ENCODE results near the gene BCHE.

Gene BCHE

GRCh38 chr3:165754219-165755007, 82.8 kb downstream of the BCHE start:
- in situ Hi-C loops (cut with MboI; ENCODE audit: low sequenced_read_pairs) = no loop called here

- in situ Hi-C loops (cut with MboI; ENCODE audit: low sequenced_read_pairs) = no loop called here
Observed at GRCh38 chr3:165753560-165753959, 83.7 kb downstream of the BCHE start.

DNA sequence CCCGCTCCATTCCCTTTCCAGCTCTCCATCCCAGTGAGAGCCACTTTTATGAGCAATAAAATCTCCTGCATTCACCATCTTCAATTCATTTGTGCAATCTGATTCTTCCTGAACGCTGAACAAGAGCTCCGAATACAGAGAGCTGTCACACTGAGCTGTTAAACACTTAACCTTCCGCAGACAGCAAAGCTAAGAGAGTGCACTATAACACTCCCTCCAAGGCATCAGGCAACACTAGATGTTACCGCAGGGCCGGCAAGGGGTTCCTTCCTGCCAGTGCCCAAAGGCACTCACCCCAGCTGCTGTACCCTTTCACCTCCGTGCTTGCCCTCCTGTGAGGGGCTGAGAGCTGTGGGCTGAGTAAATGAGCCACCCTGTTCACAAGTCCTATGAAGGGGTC, 85.6 kb downstream of the BCHE start:
- in situ Hi-C loops (cut with MboI; ENCODE audit: low sequenced_read_pairs) = no loop called here

GRCh38 chr3:165749821-165750220, 87.4 kb downstream of the BCHE start:
- in situ Hi-C loops (cut with MboI; ENCODE audit: low sequenced_read_pairs) = no loop called here

DNA sequence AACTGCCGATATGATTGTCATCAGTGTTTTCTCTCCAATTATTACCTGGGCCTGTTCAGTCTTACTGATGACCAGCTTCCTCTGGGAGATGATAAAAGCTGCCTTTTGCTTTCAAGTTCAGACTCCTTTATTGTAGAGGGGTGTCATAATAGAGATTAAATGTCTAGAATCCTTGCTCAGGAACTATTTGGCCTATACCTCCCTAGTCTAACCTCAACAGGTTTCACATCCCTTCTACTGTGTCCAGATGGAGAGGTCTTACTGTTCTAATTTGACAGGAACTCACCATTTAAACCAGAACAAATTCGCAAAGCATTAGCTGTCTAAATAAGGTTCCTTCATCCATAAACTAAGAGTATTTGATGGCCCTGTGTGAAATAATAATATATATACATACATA, 88.0 kb downstream of the BCHE start:
- in situ Hi-C loops (cut with MboI; ENCODE audit: low sequenced_read_pairs) = no loop called here

DNA sequence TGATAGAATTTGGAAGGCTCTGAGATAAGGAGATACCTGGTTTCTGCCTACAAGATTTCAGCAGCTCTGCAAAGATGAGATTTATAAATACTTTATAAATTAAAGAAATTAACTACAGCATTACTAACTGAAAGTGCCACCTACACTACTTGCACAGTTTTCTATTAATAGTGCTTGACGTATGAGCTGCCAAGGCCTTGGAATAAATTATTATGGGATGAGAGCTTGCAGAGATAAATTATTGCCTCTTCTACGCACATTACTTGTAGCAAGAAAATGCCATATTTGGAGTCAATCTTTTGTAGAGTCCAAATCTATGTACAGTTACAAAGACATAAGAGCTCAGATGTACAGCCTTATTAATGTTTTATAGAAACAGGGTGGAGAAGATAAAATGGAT, 89.1 kb downstream of the BCHE start:
- in situ Hi-C loops (cut with MboI; ENCODE audit: low sequenced_read_pairs) = no loop called here

DNA sequence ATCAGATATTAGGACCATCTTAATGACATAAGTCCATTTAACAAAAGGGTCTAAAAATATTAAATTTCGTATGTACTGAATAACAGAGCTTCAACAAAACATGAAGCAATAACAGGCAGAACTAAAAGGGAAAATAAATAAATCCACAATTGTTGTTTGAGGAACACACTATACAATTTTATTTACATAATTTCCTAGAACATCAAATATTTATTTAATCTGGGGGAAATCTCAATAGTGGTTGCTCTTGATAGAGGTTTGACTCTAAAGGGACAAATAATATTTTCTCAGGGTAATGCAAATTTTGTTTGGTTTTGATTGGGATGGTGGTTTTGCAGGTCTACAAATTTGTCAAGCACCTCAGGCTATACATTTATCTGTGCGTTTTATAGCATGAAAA, 90.3 kb downstream of the BCHE start:
- in situ Hi-C loops (cut with MboI; ENCODE audit: low sequenced_read_pairs) = no loop called here

DNA sequence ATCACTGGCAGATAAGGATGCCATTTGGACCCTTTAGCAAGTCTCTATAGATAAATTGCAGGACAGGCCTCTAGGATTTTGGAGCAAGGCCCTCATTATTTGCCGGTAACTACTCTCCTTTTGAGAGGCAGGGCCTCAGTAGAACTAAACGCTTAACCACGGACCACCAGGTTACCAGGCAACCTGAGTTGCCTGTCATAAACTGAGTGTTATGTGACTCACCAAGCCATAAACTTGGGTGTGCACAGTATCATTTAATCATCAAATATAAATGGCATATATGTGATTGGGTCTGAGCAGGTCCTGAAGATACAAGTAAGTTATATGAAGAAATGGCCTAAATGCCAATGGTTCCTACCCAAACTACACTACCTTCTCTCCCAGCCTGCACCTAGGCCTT, 93.2 kb downstream of the BCHE start:
- in situ Hi-C loops (cut with MboI; ENCODE audit: low sequenced_read_pairs) = no loop called here

- in situ Hi-C loops (cut with MboI; ENCODE audit: low sequenced_read_pairs) = no loop called here
Observed at GRCh38 chr3:165742351-165742750, 94.9 kb downstream of the BCHE start.

- in situ Hi-C loops (cut with MboI; ENCODE audit: low sequenced_read_pairs) = no loop called here
Observed at GRCh38 chr3:165729756-165730155, 107.5 kb downstream of the BCHE start.

GRCh38 chr3:165728924-165729323, 108.3 kb downstream of the BCHE start:
- in situ Hi-C loops (cut with MboI; ENCODE audit: low sequenced_read_pairs) = no loop called here

- in situ Hi-C loops (cut with MboI; ENCODE audit: low sequenced_read_pairs) = no loop called here
Observed at GRCh38 chr3:165725296-165725695, 111.9 kb downstream of the BCHE start.
